Fibroblast of lung (primary cell): Measurements from ENCODE around the gene ZNF688. TPM values are rescaled to one million over a fixed set of nuclear protein-coding genes. Genes with fewer than 3 reads are reported as not detected.
A peak's percentile ranks its signal among the peaks of the same experiment; 100 is the strongest.

Experiments used
- DNase-seq, 2 donors: peaks; one replicate each; pipeline versions ENCODE4 v3.0.0 to v3.0.0-alpha.2; 2010; ENCODE audit warnings: low read depth in 2 of 2
- H2AFZ ChIP-seq: 2 replicates; pipeline ENCODE4 v1.5.1; 2012; ENCODE audit warnings: low read length, control low read depth, inconsistent platforms
- H3K27ac ChIP-seq: 2 replicates; pipeline ENCODE4 v1.5.1; 2011; ENCODE audit warnings: low read length, control low read depth; ENCODE audit not compliant: insufficient read depth
- H3K27me3 ChIP-seq: 2 replicates; pipeline ENCODE4 v1.5.1; 2011; ENCODE audit warnings: mild to moderate bottlenecking, low read length; ENCODE audit not compliant: control insufficient read depth, insufficient read depth
- H3K36me3 ChIP-seq: 2 replicates; pipeline ENCODE4 v1.5.1; 2011; ENCODE audit warnings: low read length; ENCODE audit not compliant: control insufficient read depth, insufficient read depth
- H3K4me1 ChIP-seq: 2 replicates; pipeline ENCODE4 v1.5.1; 2011; ENCODE audit warnings: low read length; ENCODE audit not compliant: control insufficient read depth, insufficient read depth; ENCODE audit errors: extremely low read depth
- H3K4me2 ChIP-seq: 2 replicates; pipeline ENCODE4 v1.5.1; 2011; ENCODE audit warnings: low read length, control low read depth; ENCODE audit not compliant: insufficient read depth; ENCODE audit errors: extremely low read depth
- H3K4me3 ChIP-seq, 4 experiments: fragments of 200-600 bp in 1 of 4; sonication (generic) in 1 of 4; replicated peaks in 1 of 4; 2 replicates each; pipeline ENCODE4 v1.5.1; 2011 to 2016; ENCODE audit warnings: low read length in 4 of 4, low read depth in 3 of 4, mild to moderate bottlenecking in 3 of 4, control low read depth in 2 of 4, inconsistent platforms in 1 of 4, mixed read lengths in 1 of 4; ENCODE audit not compliant: insufficient read depth in 1 of 4; ENCODE audit errors: control extremely low read depth in 1 of 4
- H3K79me2 ChIP-seq: 2 replicates; pipeline ENCODE4 v1.5.1; 2012; ENCODE audit warnings: mild to moderate bottlenecking, low read length, inconsistent platforms; ENCODE audit not compliant: control insufficient read depth, insufficient read depth
- H3K9ac ChIP-seq: 2 replicates; pipeline ENCODE4 v1.5.1; 2011; ENCODE audit warnings: mild to moderate bottlenecking, low read length, control low read depth; ENCODE audit not compliant: insufficient read depth
- H3K9me3 ChIP-seq: 2 replicates; pipeline ENCODE4 v1.5.1; 2012; ENCODE audit warnings: low read depth, low read length; ENCODE audit not compliant: control insufficient read depth, insufficient read depth
- H4K20me1 ChIP-seq: 2 replicates; pipeline ENCODE4 v1.5.1; 2011; ENCODE audit warnings: low read length; ENCODE audit not compliant: control insufficient read depth, insufficient read depth; ENCODE audit errors: extremely low read depth
- CTCF ChIP-seq, 2 donors: IDR thresholded peaks in 1 of 2; conservative IDR thresholded peaks in 1 of 2; 1 replicate in 1 of 2; 2 replicates in 1 of 2; pipeline ENCODE4 v1.5.1; 2011 to 2012; ENCODE audit warnings: low read length in 2 of 2, control low read depth in 1 of 2, inconsistent platforms in 1 of 2, low read depth in 1 of 2, mild to moderate bottlenecking in 1 of 2
- EZH2 ChIP-seq: IDR thresholded peaks from 2 replicates; pipeline ENCODE4 v1.5.1; 2012; ENCODE audit warnings: low read length, control low read depth, mild to moderate bottlenecking; ENCODE audit errors: missing control alignments
- polyA plus RNA-seq, 2 donors: library from polyadenylated mRNA; depleted of rRNA in 1 of 2; stranded (reverse) in 1 of 2; unstranded in 1 of 2; fragments of >200 nt; gene quantifications; 2 replicates each; pipeline ENCODE4 v1.2.1, GENCODE V29; 2011 to 2012; ENCODE audit warnings: missing spikeins in 1 of 2
- total RNA-seq: library from RNA; depleted of rRNA; stranded (reverse); fragments of >200 nt; gene quantifications from 2 replicates; pipeline ENCODE4 v1.2.1, GENCODE V29; 2014

Gene ZNF688
- total and polyA plus RNA-seq, 2 donors (not counting 1 experiment from before 2014, with no cell fraction given): 3.0 to 12.9 TPM

GRCh38 chr16:30603945-30604315, 32.4 kb upstream of the ZNF688 start:
- Histone ChIP-seq H3K79me2 (no peaks in the 10 kb centered on the region), H3K27ac (no peak overlapping the region), H4K20me1 (no peaks in the 10 kb centered on the region), H3K9me3 (no peaks in the 10 kb centered on the region), H3K36me3 (peaks cover 12% of the 10 kb centered on the region), H3K4me2 (no peak overlapping the region), H3K9ac (no peak overlapping the region), H3K27me3 (no peaks in the 10 kb centered on the region), H3K4me3 (no peak overlapping the region), H3K4me1 (peaks cover 6% of the 10 kb centered on the region), H2AFZ (no peak overlapping the region)
- TF ChIP-seq CTCF (conservative IDR thresholded peaks at IDR 0.05 in 1 of 2, IDR thresholded peaks at IDR 0.05 in 1 of 2; ENCODE audit: low read depth in 1 of 2, low read length in 2 of 2) (no peak), EZH2 (no peak)
- DNase-seq: no peak

- Histone ChIP-seq H3K27me3 (no peaks in the 10 kb centered on the region), H3K4me3 (no peak overlapping the region), H3K9ac (no peak overlapping the region), H4K20me1 (no peaks in the 10 kb centered on the region), H2AFZ (no peak overlapping the region), H3K79me2 (no peaks in the 10 kb centered on the region), H3K36me3 (peaks cover 12% of the 10 kb centered on the region), H3K4me2 (no peak overlapping the region), H3K4me1 (peaks cover 6% of the 10 kb centered on the region), H3K9me3 (no peaks in the 10 kb centered on the region), H3K27ac (peak overlapping the region; percentile 4)
- TF ChIP-seq CTCF (conservative IDR thresholded peaks at IDR 0.05 in 1 of 2, IDR thresholded peaks at IDR 0.05 in 1 of 2; ENCODE audit: low read depth in 1 of 2, low read length in 2 of 2): no peak
- DNase-seq: peak in 1 of 2 donors; percentile 57
Observed at GRCh38 chr16:30602616-30603277, 31.2 kb upstream of the ZNF688 start.

GRCh38 chr16:30601966-30602365, 30.5 kb upstream of the ZNF688 start:
- Histone ChIP-seq H3K79me2 (no peaks in the 10 kb centered on the region), H3K4me3 (no peak overlapping the region), H4K20me1 (no peaks in the 10 kb centered on the region), H3K4me1 (peaks cover 6% of the 10 kb centered on the region), H3K9ac (no peak overlapping the region), H3K27ac (no peak overlapping the region), H3K4me2 (no peak overlapping the region), H2AFZ (no peak overlapping the region), H3K36me3 (peaks cover 12% of the 10 kb centered on the region), H3K9me3 (no peaks in the 10 kb centered on the region), H3K27me3 (no peaks in the 10 kb centered on the region)
- TF ChIP-seq EZH2: no peak
- TF ChIP-seq CTCF (conservative IDR thresholded peaks at IDR 0.05 in 1 of 2, IDR thresholded peaks at IDR 0.05 in 1 of 2; ENCODE audit: low read depth in 1 of 2, low read length in 2 of 2): no peak
- DNase-seq: no peak
